Measurements from ENCODE around the gene SCYL1.

The SCYL1 gene

DNA sequence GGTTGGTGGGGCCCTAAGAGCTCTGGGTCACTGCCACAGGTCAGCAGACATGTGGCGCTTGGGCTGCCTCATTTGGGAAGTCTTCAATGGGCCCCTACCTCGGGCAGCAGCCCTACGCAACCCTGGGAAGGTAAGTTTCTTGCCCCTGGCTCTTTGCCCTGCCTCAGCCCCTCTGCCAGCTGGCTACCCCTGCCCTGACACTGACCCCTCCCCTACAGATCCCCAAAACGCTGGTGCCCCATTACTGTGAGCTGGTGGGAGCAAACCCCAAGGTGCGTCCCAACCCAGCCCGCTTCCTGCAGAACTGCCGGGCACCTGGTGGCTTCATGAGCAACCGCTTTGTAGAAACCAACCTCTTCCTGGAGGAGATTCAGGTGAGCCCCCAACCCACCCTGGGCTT, 1.9 kb downstream of the SCYL1 start:
- TF ChIP-seq, protein P1, sequence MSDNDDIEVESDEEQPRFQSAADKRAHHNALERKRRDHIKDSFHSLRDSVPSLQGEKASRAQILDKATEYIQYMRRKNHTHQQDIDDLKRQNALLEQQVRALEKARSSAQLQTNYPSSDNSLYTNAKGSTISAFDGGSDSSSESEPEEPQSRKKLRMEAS (IDR thresholded peaks at IDR 0.05; ENCODE audit: low read depth, low read length), result no peak
- TF ChIP-seq MYC (IDR thresholded peaks at IDR 0.05; ENCODE audit: low read depth, low read length) (no peak), POLR2A (IDR thresholded peaks at IDR 0.05; ENCODE audit: extremely low read depth, insufficient read length) (no peak)
- TF ChIP-seq, protein P2, sequence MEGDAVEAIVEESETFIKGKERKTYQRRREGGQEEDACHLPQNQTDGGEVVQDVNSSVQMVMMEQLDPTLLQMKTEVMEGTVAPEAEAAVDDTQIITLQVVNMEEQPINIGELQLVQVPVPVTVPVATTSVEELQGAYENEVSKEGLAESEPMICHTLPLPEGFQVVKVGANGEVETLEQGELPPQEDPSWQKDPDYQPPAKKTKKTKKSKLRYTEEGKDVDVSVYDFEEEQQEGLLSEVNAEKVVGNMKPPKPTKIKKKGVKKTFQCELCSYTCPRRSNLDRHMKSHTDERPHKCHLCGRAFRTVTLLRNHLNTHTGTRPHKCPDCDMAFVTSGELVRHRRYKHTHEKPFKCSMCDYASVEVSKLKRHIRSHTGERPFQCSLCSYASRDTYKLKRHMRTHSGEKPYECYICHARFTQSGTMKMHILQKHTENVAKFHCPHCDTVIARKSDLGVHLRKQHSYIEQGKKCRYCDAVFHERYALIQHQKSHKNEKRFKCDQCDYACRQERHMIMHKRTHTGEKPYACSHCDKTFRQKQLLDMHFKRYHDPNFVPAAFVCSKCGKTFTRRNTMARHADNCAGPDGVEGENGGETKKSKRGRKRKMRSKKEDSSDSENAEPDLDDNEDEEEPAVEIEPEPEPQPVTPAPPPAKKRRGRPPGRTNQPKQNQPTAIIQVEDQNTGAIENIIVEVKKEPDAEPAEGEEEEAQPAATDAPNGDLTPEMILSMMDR (IDR thresholded peaks at IDR 0.05; ENCODE audit: low read depth, low read length), result no peak
- no peak for DNase-seq (ENCODE audit: low read depth)
- no peak overlapping the region for H3K4me3 ChIP-seq (ENCODE audit: low read depth, low read length)

GRCh38 chr11:65528819-65529350, 4.0 kb downstream of the SCYL1 start:
- TF ChIP-seq, protein P1 (IDR thresholded peaks at IDR 0.05; ENCODE audit: low read depth, low read length), result no peak
- no peak for TF ChIP-seq MYC (IDR thresholded peaks at IDR 0.05; ENCODE audit: low read depth, low read length)
- no peak for DNase-seq (ENCODE audit: low read depth)
- no peak overlapping the region for H3K4me3 ChIP-seq (ENCODE audit: low read depth, low read length)

- no peak overlapping the region for H3K4me3 ChIP-seq (ENCODE audit: low read depth, low read length)
- no peak for DNase-seq (ENCODE audit: low read depth)
- TF ChIP-seq, protein P2 (IDR thresholded peaks at IDR 0.05; ENCODE audit: low read depth, low read length), result no peak
- TF ChIP-seq, protein P1 (IDR thresholded peaks at IDR 0.05; ENCODE audit: low read depth, low read length), result no peak
- TF ChIP-seq MYC (IDR thresholded peaks at IDR 0.05; ENCODE audit: low read depth, low read length), result no peak
- TF ChIP-seq POLR2A (IDR thresholded peaks at IDR 0.05; ENCODE audit: extremely low read depth, insufficient read length), result no peak
Measured at GRCh38 chr11:65529475-65530156, 4.7 kb downstream of the SCYL1 start.

DNA sequence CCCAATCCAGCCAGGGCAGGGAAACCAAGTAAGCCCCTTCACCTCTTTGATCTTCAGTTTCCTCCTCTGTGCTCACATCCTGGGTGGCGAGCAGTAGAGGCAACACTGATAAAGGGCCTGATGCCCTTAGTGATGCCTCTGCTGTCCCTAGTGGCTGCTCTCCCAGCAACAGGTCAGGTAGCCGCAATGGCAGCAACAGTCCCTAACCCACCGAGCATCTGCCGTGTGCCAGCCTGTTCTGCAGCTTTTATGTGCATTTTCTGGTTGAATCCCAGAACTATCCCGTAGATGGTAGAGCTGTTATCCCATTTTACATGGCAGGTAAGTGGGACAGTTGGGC, 5.2 kb downstream of the SCYL1 start:
- H3K4me3 ChIP-seq (ENCODE audit: low read depth, low read length), result no peak overlapping the region
- TF ChIP-seq POLR2A (IDR thresholded peaks at IDR 0.05; ENCODE audit: extremely low read depth, insufficient read length), result no peak
- TF ChIP-seq, protein P2 (IDR thresholded peaks at IDR 0.05; ENCODE audit: low read depth, low read length), result peak; percentile 39
- peak; percentile 40 for DNase-seq (ENCODE audit: low read depth)

GRCh38 chr11:65532388-65533064, 7.6 kb downstream of the SCYL1 start:
- H3K4me3 ChIP-seq (ENCODE audit: low read depth, low read length), result no peak overlapping the region
- DNase-seq (ENCODE audit: low read depth), result no peak
- no peak for TF ChIP-seq POLR2A (IDR thresholded peaks at IDR 0.05; ENCODE audit: extremely low read depth, insufficient read length)
- TF ChIP-seq, protein P2 (IDR thresholded peaks at IDR 0.05; ENCODE audit: low read depth, low read length), result no peak
- TF ChIP-seq, protein P1 (IDR thresholded peaks at IDR 0.05; ENCODE audit: low read depth, low read length), result no peak
- no peak for TF ChIP-seq MYC (IDR thresholded peaks at IDR 0.05; ENCODE audit: low read depth, low read length)

- H3K4me3 ChIP-seq (ENCODE audit: low read depth, low read length), result no peak overlapping the region
- TF ChIP-seq, protein P1 (IDR thresholded peaks at IDR 0.05; ENCODE audit: low read depth, low read length), result no peak
- TF ChIP-seq, protein P2 (IDR thresholded peaks at IDR 0.05; ENCODE audit: low read depth, low read length), result no peak
- no peak for TF ChIP-seq POLR2A (IDR thresholded peaks at IDR 0.05; ENCODE audit: extremely low read depth, insufficient read length)
- no peak for TF ChIP-seq MYC (IDR thresholded peaks at IDR 0.05; ENCODE audit: low read depth, low read length)
- DNase-seq (ENCODE audit: low read depth), result no peak
Measured at GRCh38 chr11:65535102-65535501, 10.2 kb downstream of the SCYL1 start.

All from NB4 (cell line).